Retina (tissue), 1 donor: ENCODE data around the gene SRGN.

Source experiments
- DNase-seq: peaks from one replicate; pipeline ENCODE4 v3.0.0-alpha.2; 2016

The SRGN gene

GRCh38 chr10:69142983-69143382 lies 55.1 kb downstream of the SRGN start:
- no peak for DNase-seq

- no peak for DNase-seq
Measured at GRCh38 chr10:69145329-69145728, 57.4 kb downstream of the SRGN start.

- no peak for DNase-seq
Measured at GRCh38 chr10:69145864-69146263, 58.0 kb downstream of the SRGN start.

DNA sequence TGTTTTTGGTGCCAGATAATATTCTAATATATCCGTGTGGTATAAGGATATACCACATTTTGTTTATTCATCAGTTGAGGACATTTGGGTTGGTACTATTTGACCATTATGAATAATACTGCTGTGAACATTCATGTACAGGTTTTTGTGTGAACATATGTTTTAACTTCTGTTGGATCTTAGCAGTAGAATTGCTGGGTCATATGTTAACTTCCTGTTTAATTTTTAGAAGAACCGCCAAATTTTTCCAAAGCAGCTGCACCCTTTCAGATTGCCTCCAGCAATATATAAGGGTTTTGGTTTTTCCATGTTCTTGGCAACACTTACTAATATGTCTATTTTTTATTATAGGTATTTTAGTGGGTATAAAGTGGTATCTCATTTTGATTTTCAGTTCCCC lies 58.9 kb downstream of the SRGN start:
- DNase-seq: no peak

DNA sequence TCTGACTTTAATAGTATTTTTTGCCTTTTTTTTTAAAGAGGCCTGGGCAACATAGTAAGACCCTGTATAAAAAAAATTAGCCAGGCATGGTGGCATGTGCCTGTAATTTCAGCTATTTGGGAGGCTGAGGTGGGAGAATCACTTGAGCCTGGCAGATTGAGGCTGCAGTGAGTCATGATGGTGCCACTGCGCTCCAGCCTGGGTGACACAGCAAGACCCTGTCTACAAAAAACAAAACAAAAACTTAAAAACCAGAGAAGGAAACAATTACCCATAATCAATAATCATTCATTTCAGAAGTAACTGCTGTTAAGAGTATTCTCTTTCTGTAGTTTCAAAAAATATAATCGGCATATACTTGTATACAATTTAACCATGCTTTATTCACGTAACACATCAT lies 64.1 kb downstream of the SRGN start:
- DNase-seq: no peak

GRCh38 chr10:69153227-69153626 lies 65.3 kb downstream of the SRGN start:
- no peak for DNase-seq
